Stimulated activated CD4-positive, alpha-beta T cell treated with anti-CD3 and anti-CD28 coated beads, Interleukin-12 subunit alpha, Interleukin-12 subunit beta, amount 100 ng/mL, for 4 hours (primary cell): ENCODE measurements around the gene LRRC26.

Source experiments
- DNase-seq: peaks from one replicate; pipeline ENCODE4 v3.0.0-alpha.2; 2020

The LRRC26 gene, protein sequence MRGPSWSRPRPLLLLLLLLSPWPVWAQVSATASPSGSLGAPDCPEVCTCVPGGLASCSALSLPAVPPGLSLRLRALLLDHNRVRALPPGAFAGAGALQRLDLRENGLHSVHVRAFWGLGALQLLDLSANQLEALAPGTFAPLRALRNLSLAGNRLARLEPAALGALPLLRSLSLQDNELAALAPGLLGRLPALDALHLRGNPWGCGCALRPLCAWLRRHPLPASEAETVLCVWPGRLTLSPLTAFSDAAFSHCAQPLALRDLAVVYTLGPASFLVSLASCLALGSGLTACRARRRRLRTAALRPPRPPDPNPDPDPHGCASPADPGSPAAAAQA

GRCh38 chr9:137169896-137170358 lies at the start of gene LRRC26:
Gene LRRC26 (minus strand): TSS chr9:137170051. CDS start chr9:137169943, 108 bp downstream.
- DNase-seq: no peak

- DNase-seq: no peak
These were observed 49.0 kb upstream of the LRRC26 start for GRCh38 chr9:137218754-137219271.

DNA sequence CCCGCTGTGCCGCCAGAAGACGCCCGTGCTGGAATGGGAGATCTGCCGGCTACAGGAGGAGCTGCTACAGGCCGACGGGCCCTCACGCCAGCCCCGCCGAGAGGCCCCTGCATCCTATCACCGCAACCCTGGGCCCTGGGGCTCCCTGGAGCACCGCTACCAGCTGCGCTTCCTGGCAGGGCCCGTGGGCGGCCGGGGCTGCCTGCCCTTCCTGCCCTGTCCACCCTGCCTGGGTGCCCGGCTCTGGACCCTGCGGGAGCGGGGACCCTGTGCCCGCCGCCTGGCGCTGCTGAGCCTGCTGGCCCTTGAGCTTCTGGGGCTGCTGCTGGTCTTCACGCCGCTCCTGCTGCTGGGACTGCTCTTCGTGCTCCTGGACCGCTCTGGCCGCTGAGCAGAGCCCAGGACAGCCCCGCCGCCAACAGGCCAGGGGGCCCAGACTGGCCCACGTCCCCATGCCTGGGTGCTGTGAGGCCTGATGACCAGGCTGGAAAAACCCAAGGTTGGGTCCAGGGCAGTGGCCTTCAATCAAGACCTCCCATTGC lies 48.4 kb upstream of the LRRC26 start:
- DNase-seq: no peak

GRCh38 chr9:137217276-137218211 lies 47.7 kb upstream of the LRRC26 start:
- no peak for DNase-seq

- DNase-seq: no peak
These were observed 46.5 kb upstream of the LRRC26 start for GRCh38 chr9:137216188-137216965.

- DNase-seq: no peak
These were observed 45.5 kb upstream of the LRRC26 start for GRCh38 chr9:137215196-137215986.

GRCh38 chr9:137214620-137215019 lies 44.8 kb upstream of the LRRC26 start:
- no peak for DNase-seq

DNA sequence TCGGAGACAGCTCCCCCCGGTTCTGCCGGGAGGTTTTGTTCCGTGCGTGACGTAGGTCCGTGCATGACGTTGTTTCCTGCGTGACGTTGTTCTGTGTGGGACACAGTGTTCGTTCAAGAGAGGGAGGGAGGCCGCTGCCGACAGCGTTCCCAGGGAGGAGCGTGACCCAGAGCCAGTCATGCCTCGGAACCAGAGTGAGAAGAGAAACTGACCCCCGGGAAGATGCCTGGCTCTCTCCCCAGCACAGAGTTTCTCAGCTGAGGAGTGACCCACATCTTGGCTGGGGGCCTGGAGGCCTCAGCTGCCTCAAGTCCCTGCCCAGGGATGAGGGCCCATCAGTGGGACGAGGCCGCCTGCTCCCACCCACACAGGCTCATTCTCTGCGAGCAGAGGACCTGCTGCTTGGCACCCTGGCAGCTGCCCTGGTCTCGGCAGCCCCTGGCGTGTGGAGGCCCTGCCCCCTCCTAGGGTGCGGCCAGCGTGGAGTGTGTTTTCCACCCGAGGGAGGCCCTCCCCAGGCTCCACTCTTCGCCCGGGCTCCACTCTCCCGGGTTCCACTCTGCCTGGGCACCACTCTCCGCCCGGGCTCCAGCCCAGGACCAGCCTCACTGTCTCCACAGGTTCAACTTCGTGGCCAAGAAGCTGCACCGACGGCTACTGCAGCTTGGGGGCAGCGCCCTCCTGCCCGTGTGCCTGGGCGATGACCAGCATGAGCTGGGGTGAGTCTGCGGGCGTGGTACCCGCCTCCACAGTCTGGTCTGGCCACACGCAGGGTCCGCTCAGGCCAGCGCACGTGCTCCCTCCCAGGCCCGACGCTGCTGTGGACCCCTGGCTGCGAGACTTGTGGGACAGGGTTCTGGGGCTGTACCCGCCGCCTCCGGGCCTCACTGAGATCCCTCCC lies 43.6 kb upstream of the LRRC26 start:
- DNase-seq: no peak

DNA sequence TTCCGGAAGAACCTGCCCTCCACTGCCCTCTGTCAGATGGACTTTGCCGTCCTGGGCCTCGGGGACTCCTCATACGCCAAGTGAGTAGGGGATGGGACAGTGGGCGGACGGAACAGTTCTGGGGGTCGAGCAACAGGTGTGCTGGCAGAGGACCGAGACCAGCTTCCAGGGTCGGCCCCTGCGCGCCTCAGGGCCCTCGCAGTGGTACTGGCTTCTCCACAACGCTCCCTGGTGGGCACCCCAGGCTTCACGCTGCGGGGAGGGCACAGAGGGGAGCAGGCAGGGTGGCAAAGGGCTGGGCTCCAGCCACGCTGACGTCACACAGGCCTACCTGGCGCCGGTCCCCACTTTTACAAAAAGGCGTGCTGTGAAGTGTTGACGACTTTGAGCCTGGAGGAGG lies 42.7 kb upstream of the LRRC26 start:
- DNase-seq: no peak

DNA sequence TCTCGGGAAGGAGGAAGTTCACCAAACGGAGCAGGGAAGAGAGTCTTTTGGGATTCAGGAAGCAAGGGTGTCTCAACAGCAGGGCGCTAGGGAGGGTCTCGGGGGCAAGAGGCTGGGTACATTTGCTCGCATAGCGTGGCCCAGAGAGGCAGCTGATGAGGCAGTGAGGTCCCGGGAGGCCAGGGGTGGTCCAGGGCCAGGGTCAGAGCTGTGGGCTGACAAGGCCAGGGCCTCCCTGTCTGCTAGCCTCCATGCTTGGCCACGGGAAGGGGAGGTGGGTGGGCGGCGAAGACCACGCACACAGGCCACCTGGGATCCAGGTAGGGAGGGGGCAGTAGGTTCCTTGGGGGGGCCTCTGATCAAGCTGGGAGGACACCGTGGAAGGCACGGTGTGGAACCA lies 41.7 kb upstream of the LRRC26 start:
- DNase-seq: no peak

DNA sequence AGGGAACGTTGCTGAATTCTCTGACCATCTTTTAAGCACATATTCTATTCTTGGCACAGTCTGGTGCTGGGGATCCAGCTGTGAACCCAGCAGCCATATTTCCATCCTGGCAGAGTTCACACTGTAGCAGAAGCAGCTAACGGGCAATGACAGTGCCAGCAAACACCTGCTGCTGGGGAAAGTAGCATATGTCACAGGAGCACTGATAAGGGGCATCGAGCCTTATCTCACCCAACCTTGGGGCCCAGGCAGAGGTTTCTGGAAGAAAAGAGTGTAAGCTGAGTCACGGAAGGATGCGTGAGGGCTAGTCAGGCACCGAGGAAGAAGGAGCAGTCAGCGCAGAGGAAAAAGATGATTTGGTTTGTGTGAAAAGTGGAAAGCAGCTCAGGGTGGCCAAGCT lies 36.8 kb upstream of the LRRC26 start:
- DNase-seq: no peak

DNA sequence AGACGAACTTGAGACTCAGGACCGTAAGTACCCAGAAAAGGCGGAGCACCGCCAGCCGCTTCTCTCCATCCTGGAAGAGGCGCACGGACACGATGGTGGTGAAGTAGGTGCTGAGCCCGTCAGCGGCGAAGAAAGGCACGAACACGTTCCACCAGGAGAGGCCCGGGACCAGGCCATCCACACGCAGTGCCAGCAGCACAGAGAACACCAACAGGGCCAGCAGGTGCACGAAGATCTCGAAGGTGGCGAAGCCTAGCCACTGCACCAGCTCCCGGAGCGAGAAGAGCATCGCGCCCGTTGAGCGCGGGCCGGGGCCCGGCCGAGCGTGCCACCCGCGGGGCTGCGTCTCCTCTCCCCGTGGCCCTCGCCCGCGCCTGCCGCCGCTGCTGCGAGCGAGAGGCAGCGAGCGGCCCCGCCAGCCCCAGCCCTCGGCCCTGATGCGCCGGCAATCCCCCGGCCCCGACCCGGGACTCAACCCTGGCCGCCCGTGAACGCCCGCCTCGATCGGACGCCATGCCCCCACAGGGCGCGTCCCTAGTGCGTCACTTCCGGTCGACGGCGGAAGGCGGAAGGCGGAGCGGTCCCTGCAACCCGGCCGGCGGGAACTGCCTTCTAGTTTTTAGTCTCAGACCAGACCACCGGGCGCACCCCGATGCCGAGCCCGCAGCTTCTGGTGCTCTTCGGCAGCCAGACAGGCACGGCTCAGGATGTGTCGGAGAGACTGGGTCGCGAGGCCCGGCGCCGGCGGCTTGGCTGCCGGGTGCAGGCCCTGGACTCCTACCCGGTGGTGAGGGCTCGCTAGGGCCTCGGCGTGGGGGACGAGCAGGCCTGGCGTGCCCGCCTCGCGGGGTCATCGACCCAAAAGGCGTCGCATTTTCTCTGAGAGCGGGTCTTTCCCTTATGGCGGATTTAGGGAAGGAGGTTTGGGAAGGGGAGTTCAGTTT lies 35.5 kb upstream of the LRRC26 start, which contains the start of the genes NDOR1 and TMEM203:
TSS of gene NDOR1 (plus strand) at position 575 of the 944 bp plus-strand sequence. CDS start at position 653, 78 bp downstream.
TSS of gene TMEM203 (minus strand) at position 523 of the 944 bp plus-strand sequence. CDS start at position 289, 234 bp downstream.
- peak; percentile 94 for DNase-seq

- no peak for DNase-seq
These were observed 34.9 kb upstream of the LRRC26 start for GRCh38 chr9:137204731-137205125.

GRCh38 chr9:137202966-137203365 lies 33.1 kb upstream of the LRRC26 start:
- DNase-seq: no peak

- DNase-seq: no peak
These were observed 31.5 kb upstream of the LRRC26 start for GRCh38 chr9:137201205-137201868.

DNA sequence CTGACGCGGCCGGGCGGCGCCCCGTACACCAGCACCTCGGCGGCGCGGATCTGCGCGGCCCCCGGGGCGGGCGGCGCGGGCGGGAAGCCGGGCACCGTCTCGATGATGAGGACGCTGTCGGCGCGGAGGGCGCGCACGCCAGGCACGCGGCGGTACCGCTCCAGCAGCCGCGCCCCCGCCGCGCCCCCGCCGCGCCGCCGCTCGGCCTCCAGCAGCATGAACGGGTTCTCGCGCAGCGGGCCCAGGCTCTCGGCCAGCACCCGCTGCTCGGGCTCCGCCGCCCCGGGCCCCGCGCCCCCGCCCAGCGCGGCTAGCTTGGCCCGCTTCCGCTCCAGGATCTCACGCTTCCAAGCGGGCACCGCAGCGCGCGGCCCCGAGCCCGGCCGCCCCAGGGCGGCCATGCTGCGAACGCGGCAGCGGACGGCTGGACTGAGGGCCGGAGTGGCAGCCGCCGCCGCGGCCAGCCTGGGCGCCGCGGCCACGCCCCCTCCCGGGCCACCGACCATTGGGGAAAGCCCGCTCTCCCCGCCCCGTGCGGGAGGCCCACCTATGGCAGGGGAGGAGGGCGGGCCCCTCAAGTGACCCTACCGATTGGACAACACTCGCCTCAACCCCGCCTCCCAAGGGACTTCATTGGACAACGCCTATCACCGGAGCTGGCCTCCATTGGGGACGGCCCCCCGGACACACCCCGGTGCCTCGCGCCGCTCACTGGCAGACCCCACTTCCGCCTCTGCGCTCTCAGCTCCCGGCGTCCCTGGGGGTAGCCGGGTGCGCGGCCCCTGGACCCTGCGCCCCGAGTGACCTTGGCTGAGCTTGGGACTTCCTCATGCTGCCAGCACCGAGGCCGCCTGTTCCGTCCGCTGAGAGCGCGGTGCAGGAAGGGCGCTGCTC lies 30.7 kb upstream of the LRRC26 start, which contains the start of gene TPRN:
TSS of gene TPRN (minus strand) at position 431 of the 894 bp plus-strand sequence. CDS start at position 401, 30 bp downstream.
- DNase-seq: peak; percentile 96
